Measurements from ENCODE around the gene GARIN5A. TPM values are rescaled to one million over a fixed set of nuclear protein-coding genes. Genes with fewer than 3 reads are reported as not detected.

The GARIN5A gene
- polyA plus RNA-seq, 1 donor (not counting 4 experiments of a cell fraction or from before 2014, with no cell fraction given) = 0.37 TPM

DNA sequence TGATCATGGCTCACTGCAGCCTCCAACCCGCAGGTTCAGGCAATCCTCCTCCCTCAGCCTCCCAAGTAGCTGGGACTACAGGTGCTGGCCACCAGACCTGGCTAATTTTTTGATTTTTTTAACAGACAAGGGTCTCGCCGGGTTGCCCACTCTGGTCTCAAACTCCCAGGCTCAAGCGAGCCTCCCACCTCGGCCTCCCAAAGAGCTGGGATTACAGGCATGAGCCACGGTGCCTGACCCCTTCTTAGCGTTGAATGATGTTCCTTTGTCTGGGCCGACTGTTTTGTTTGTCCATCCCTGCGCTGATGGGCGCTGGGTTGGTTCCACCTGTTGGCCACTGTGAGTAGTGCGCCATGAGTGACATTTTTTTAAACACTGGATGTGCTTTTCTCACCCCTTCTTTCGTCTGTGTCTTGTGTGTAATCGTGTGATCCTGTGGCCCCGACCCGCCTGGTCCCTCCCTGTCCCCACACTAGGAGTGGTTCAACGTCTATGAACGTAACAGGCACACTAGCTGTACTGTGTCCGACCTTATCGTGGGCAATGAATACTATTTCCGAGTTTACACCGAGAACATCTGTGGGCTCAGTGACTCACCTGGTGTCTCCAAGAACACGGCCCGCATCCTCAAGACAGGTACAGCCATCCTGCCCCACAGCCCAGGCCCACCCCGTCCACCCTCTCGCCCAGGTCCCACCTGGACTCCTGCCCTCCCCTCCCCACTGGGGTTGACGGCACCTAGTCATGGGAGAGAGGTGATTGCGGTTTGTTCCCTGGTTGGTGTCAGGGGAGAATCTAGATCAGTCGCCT, 15.4 kb downstream of the GARIN5A start:
- H2AFZ ChIP-seq (ENCODE audit: control insufficient read depth, low read length) = no peak overlapping the region
- dilution Hi-C loops (cut with MboI; ENCODE audit: extremely low pct_ligation_motif_present, low sequenced_read_pairs) = no loop called here
- no peak overlapping the region for H3K27ac ChIP-seq (ENCODE audit: control insufficient read depth, insufficient read depth, low read length)
- peaks cover 2% of the 10 kb centered on the region for H3K27me3 ChIP-seq (ENCODE audit: control insufficient read depth, extremely low read depth, insufficient read depth, low read length)
- FAIRE-seq = no peak
- no peaks in the 10 kb centered on the region for H3K36me3 ChIP-seq (ENCODE audit: control insufficient read depth in 2 of 2, extremely low read depth in 1 of 2, insufficient read depth in 2 of 2, low read length in 2 of 2)
- TF ChIP-seq, protein P1, sequence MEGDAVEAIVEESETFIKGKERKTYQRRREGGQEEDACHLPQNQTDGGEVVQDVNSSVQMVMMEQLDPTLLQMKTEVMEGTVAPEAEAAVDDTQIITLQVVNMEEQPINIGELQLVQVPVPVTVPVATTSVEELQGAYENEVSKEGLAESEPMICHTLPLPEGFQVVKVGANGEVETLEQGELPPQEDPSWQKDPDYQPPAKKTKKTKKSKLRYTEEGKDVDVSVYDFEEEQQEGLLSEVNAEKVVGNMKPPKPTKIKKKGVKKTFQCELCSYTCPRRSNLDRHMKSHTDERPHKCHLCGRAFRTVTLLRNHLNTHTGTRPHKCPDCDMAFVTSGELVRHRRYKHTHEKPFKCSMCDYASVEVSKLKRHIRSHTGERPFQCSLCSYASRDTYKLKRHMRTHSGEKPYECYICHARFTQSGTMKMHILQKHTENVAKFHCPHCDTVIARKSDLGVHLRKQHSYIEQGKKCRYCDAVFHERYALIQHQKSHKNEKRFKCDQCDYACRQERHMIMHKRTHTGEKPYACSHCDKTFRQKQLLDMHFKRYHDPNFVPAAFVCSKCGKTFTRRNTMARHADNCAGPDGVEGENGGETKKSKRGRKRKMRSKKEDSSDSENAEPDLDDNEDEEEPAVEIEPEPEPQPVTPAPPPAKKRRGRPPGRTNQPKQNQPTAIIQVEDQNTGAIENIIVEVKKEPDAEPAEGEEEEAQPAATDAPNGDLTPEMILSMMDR (optimal IDR thresholded peaks at IDR 0.05 in 1 of 3, IDR thresholded peaks at IDR 0.05 in 1 of 3, conservative IDR thresholded peaks at IDR 0.05 in 1 of 3; ENCODE audit: extremely low read depth in 1 of 3, insufficient read depth in 2 of 3, low read length in 3 of 3) = peak; percentile 83 to 91 (median 84)
- TF ChIP-seq EZH2 (IDR thresholded peaks at IDR 0.05; ENCODE audit: low read length) = no peak
- no peaks in the 10 kb centered on the region for H3K4me1 ChIP-seq (ENCODE audit: control insufficient read depth, extremely low read depth, insufficient read depth, low read length)
- no peaks in the 10 kb centered on the region for H3K9me3 ChIP-seq (ENCODE audit: control insufficient read depth, low read depth, low read length)
- no peak overlapping the region for H3K9ac ChIP-seq (ENCODE audit: control insufficient read depth, extremely low read depth, insufficient read depth, low read length)
- no peak overlapping the region for H3K4me2 ChIP-seq (ENCODE audit: control insufficient read depth, extremely low read depth, insufficient read depth, low read depth, low read length)
- no peak for DNase-seq (ENCODE audit: low read depth, low spot score)
- no peaks in the 10 kb centered on the region for H3K79me2 ChIP-seq (ENCODE audit: control insufficient read depth, insufficient read depth, low read length)
- no peaks in the 10 kb centered on the region for H4K20me1 ChIP-seq (ENCODE audit: control insufficient read depth, extremely low read depth, insufficient read depth, low read length)
- no peaks in the 10 kb centered on the region for H3K9me1 ChIP-seq (ENCODE audit: control insufficient read depth, extremely low read depth, insufficient read depth, low read length)
- H3K4me3 ChIP-seq (ENCODE audit: control insufficient read depth in 2 of 3, extremely low read depth in 1 of 3, insufficient read depth in 2 of 3, low read depth in 1 of 3, low read length in 3 of 3) = no peak overlapping the region

DNA sequence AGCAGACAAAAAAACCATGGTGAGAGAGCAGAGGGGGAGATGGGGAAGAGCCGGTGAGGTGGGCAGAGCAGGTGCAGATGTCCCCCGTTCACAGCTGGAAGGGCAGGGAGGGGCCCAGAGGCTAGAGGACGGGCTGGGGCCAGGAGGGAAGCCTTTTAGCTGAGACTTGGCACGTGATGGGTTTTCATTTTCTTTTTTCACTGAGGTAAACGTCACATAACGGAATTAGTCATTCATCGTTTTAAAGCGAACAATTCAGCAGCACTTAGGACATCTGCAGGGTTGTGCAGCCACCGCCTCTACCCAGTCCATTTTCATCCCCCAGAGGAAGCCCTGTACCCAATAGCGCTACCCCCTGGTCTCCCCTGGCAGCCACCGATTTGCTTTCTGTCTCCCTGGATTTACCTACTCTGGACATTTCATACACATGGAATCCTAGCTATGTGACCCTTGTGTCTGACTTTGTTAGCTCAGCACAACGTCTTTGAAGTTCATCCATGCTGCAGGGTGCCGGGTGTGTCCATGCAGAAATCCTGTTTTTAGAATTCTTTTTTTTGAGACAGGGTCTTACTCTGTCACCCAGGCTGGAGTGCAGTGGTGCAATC, 16.4 kb downstream of the GARIN5A start:
- Histone ChIP-seq H3K36me3 (ENCODE audit: control insufficient read depth in 2 of 2, extremely low read depth in 1 of 2, insufficient read depth in 2 of 2, low read length in 2 of 2) (no peaks in the 10 kb centered on the region), H3K9ac (ENCODE audit: control insufficient read depth, extremely low read depth, insufficient read depth, low read length) (no peak overlapping the region), H3K9me3 (ENCODE audit: control insufficient read depth, low read depth, low read length) (no peaks in the 10 kb centered on the region), H3K4me3 (ENCODE audit: control insufficient read depth in 2 of 3, extremely low read depth in 1 of 3, insufficient read depth in 2 of 3, low read depth in 1 of 3, low read length in 3 of 3) (no peak overlapping the region), H3K9me1 (ENCODE audit: control insufficient read depth, extremely low read depth, insufficient read depth, low read length) (no peaks in the 10 kb centered on the region), H4K20me1 (ENCODE audit: control insufficient read depth, extremely low read depth, insufficient read depth, low read length) (no peaks in the 10 kb centered on the region), H3K27me3 (ENCODE audit: control insufficient read depth, extremely low read depth, insufficient read depth, low read length) (peaks cover 2% of the 10 kb centered on the region), H3K4me2 (ENCODE audit: control insufficient read depth, extremely low read depth, insufficient read depth, low read depth, low read length) (no peak overlapping the region), H3K4me1 (ENCODE audit: control insufficient read depth, extremely low read depth, insufficient read depth, low read length) (no peaks in the 10 kb centered on the region), H3K79me2 (ENCODE audit: control insufficient read depth, insufficient read depth, low read length) (no peaks in the 10 kb centered on the region), H2AFZ (ENCODE audit: control insufficient read depth, low read length) (no peak overlapping the region), H3K27ac (ENCODE audit: control insufficient read depth, insufficient read depth, low read length) (no peak overlapping the region)
- FAIRE-seq (no peak), DNase-seq (ENCODE audit: low read depth, low spot score) (no peak)
- TF ChIP-seq, protein P1 (optimal IDR thresholded peaks at IDR 0.05 in 1 of 3, IDR thresholded peaks at IDR 0.05 in 1 of 3, conservative IDR thresholded peaks at IDR 0.05 in 1 of 3; ENCODE audit: extremely low read depth in 1 of 3, insufficient read depth in 2 of 3, low read length in 3 of 3) = peak in 1 of 3 experiments; percentile 2
- TF ChIP-seq EZH2 (IDR thresholded peaks at IDR 0.05; ENCODE audit: low read length) = no peak
- dilution Hi-C loops (cut with MboI; ENCODE audit: extremely low pct_ligation_motif_present, low sequenced_read_pairs) = no loop called here
